K562 treated with DMSO at 1 percent for 12 hours (cell line): ENCODE measurements around the gene CERK. TPM values are rescaled to one million over a fixed set of nuclear protein-coding genes. Genes with fewer than 3 reads are reported as not detected.

Experiments used
- total RNA-seq: library from RNA; unstranded; fragments of 300-600 nt; gene quantifications from 2 replicates; pipeline ENCODE4 v1.2.3, GENCODE V29; 2022; ENCODE audit not compliant: insufficient read depth

Gene CERK, protein sequence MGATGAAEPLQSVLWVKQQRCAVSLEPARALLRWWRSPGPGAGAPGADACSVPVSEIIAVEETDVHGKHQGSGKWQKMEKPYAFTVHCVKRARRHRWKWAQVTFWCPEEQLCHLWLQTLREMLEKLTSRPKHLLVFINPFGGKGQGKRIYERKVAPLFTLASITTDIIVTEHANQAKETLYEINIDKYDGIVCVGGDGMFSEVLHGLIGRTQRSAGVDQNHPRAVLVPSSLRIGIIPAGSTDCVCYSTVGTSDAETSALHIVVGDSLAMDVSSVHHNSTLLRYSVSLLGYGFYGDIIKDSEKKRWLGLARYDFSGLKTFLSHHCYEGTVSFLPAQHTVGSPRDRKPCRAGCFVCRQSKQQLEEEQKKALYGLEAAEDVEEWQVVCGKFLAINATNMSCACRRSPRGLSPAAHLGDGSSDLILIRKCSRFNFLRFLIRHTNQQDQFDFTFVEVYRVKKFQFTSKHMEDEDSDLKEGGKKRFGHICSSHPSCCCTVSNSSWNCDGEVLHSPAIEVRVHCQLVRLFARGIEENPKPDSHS
- total RNA-seq: 11.7 and 16.9 TPM in 2 replicates

DNA sequence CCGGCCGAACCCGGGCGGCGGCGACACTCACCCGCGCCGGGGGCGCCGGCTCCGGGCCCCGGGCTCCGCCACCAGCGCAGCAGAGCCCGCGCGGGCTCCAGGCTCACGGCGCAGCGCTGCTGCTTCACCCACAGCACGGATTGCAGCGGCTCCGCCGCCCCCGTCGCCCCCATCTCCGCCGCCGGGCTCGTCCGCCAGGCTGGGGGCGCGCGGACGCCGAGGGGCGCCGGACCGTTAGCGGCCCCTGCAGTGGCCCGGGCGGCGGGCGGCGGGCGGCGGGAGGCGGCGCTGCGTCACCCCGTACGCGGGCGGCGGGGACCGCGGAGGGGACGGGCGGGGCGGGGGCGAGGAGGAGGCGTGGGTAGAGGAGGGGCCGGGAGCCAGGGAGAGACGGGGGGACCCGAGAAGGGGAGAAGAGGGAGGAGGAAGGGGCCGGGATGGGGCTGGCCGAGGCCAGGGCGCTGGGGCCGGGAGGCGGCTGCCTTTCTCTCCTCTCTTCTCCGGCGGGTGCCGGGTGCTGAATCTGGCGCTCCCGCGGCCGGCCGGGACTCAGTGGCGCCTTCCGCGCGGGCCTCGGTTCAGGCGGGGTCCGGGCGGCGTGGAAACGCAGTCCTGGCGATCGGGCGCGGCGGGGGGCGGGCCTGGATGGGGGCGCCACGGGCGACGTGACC is at the start of gene CERK:
Gene CERK, minus strand, starts transcription at position 277 of the 671 bp plus-strand sequence. Its CDS starts 104 bp downstream, at position 173.

GRCh38 chr22:46762238-46763050 is 24.4 kb upstream of the CERK start, which contains the start of gene TBC1D22A:
TSS of gene TBC1D22A (plus strand) at chr22:46762650. CDS start at chr22:46762787, 137 bp downstream.

Other genes with a start within 250 kb of the CERK start
- not detected in 2 replicates for gene CELSR1, start 200.6 kb downstream of the CERK start, total RNA-seq
- gene GRAMD4, start 117.9 kb downstream of the CERK start, total RNA-seq: 9.1 and 43.0 TPM in 2 replicates
- gene TBC1D22A, start 24.4 kb upstream of the CERK start, total RNA-seq: 8.1 and 11.4 TPM in 2 replicates